Psoas muscle (tissue), 8 donors: ENCODE results near the gene TPST1. TPM values are rescaled to one million over a fixed set of nuclear protein-coding genes. Genes with fewer than 3 reads are reported as not detected.
"Not testable (repeated sequence)": the region's sequence is repeated elsewhere in the genome, so short reads cannot be mapped to it uniquely, and the experiment has no call there.

Source experiments
- ATAC-seq, 4 donors: fragments of 200-7000 bp; cut with Tn5 transposase; one replicate each; pipeline ENCODE4 v1.9.1; 2020; ENCODE audit warnings: moderate library complexity in 3 of 4, mild to moderate bottlenecking in 2 of 4
- DNase-seq, 2 donors: peaks; one replicate each; pipeline ENCODE4 v3.0.0-alpha.2; 2020
- H3K27ac ChIP-seq: fragments of 200-600 bp; one replicate; pipeline ENCODE4 v1.8.0; 2022
- H3K27me3 ChIP-seq, 3 donors: fragments of 200-600 bp in 1 of 3; one replicate each; pipeline versions ENCODE4 v1.6.1 to v1.8.0; 2013 to 2022; ENCODE audit warnings: low read length in 2 of 3, mild to moderate bottlenecking in 2 of 3, moderate library complexity in 1 of 3; ENCODE audit not compliant: insufficient read depth in 3 of 3
- H3K36me3 ChIP-seq, 2 donors: fragments of 200-600 bp in 1 of 2; one replicate each; pipeline versions ENCODE4 v1.6.1 to v1.8.0; 2013 to 2022; ENCODE audit warnings: low read depth in 1 of 2, mild to moderate bottlenecking in 1 of 2, moderate library complexity in 1 of 2; ENCODE audit not compliant: insufficient read depth in 1 of 2
- H3K4me1 ChIP-seq: fragments of 200-600 bp; one replicate; pipeline ENCODE4 v1.8.0; 2022
- H3K4me3 ChIP-seq: fragments of 200-600 bp; one replicate; pipeline ENCODE4 v1.8.0; 2022; ENCODE audit warnings: mild to moderate bottlenecking
- H3K9me3 ChIP-seq: fragments of 200-600 bp; one replicate; pipeline ENCODE4 v1.8.0; 2022
- WGBS, 3 donors: extraction: QIAGEN DNeasy Blood & Tissue Kit; methylation state at CpG; one replicate each; pipeline versions ENCODE4 v1.1.6 to v1.1.7; 2013; 5-methylcytosine and 5-hydroxymethylcytosine counted together
- intact Hi-C, 2 donors: fragments of 100-400 bp; cut with DNase I; formaldehyde crosslinking; loops; one replicate each; pipeline versions ENCODE4 v1.11.0 to v1.14.2; 2022
- polyA plus RNA-seq, 3 donors: library from polyadenylated mRNA; stranded (reverse); fragments of 200-250 nt; gene quantifications; one replicate each; pipeline ENCODE4 v1.2.3, GENCODE V29; 2013
- total RNA-seq, 4 donors: library from RNA; stranded (reverse); fragmentation: NEBNext Ultra II Directional in 2 of 4; extraction: Animal tissue kit (Norgen Biotek cat#: 25700) in 2 of 4; gene quantifications; one replicate each; pipeline versions ENCODE4 v1.2.1 to v1.2.4, GENCODE V29; 2021 to 2023
- TF ChIP-seq, protein P1 (sequence below): fragments of 200-600 bp; IDR thresholded peaks from one replicate; pipeline ENCODE4 v1.8.0; 2022; ENCODE audit warnings: antibody characterized with exemption
- donor health status: healthy with polysubstance abuse.
- donor health status: DM: no; HTN: no; CAD: no; lungs with moderate emphysema.
- donor health status: Bipolar disorder and iron deficiency.
- donor health status: healthy.
- donor health status: DM: yes; HTN: yes; CAD: no.
- donor health status: DM: no; HTN: no; CAD: no.
- donor health status: DM: no; HTN: no; CAD: no.
- donor health status: DM: yes; HTN: yes; CAD: no.

Gene TPST1
- total and polyA plus RNA-seq, 7 donors, result 1.8 to 4.5 (median 2.8) TPM

DNA sequence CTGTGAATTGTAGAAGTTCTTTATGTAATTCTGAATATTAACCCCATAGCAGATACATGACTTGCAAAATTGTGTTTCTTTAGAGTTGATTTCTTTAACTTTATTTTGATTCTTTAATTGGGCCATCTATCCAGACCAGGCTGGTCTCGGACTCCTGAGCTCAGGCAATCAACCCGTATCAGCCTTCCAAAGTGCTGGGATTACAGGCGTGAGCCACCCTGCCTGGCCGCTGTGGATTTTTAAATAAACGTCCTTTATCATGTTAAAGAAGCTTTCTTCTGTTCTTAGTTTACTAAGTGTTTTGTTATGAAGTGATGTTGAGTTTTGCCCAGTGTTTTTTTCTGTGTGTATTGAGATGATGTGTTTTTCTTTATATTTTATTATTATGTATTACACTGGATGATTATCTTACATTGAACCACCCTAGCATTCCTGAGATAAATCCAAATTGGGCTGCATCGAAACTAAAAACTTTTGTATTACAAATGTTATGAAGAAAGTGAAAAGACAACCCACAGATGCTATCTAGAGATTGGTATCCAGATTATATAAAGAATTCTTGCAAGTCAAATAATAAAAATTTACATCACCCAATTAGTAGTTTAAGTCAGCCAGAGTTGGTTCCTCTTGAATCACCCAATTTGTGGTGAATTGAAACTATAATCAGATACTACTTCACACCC lies 118.1 kb downstream of the TPST1 start:
- Histone ChIP-seq H3K27ac (no peak overlapping the region), H3K9me3 (no peaks in the 10 kb centered on the region), H3K4me3 (no peak overlapping the region), H3K36me3 (no peaks in the 10 kb centered on the region), H3K27me3 (no peaks in the 10 kb centered on the region), H3K4me1 (no peaks in the 10 kb centered on the region)
- DNase-seq, result no peak
- ATAC-seq, result no peak
- TF ChIP-seq, protein P1, sequence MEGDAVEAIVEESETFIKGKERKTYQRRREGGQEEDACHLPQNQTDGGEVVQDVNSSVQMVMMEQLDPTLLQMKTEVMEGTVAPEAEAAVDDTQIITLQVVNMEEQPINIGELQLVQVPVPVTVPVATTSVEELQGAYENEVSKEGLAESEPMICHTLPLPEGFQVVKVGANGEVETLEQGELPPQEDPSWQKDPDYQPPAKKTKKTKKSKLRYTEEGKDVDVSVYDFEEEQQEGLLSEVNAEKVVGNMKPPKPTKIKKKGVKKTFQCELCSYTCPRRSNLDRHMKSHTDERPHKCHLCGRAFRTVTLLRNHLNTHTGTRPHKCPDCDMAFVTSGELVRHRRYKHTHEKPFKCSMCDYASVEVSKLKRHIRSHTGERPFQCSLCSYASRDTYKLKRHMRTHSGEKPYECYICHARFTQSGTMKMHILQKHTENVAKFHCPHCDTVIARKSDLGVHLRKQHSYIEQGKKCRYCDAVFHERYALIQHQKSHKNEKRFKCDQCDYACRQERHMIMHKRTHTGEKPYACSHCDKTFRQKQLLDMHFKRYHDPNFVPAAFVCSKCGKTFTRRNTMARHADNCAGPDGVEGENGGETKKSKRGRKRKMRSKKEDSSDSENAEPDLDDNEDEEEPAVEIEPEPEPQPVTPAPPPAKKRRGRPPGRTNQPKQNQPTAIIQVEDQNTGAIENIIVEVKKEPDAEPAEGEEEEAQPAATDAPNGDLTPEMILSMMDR, result no peak
- intact Hi-C loops, result no loop called here
- 84 to 91% (median 86%) methylated on average over 6 of the region's 6 CpGs for WGBS, 3 donors

DNA sequence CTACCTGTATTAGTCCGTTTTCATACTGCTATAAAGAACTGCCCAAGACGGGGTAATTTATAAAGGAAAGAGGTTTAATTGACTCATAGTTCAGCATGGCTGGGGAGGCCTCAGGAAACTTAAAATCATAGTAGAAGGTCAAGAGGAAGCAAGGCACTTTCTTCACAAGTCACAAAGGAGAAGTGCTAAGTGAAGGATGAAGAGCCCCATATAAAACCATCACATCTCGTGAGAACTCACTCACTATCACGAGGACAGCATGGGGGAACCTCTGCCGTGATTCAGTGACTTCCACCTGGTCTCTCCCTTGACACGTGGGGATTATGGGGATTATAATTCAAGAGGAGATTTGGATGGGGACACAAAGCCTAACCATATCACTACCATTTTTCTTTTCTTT lies 119.9 kb downstream of the TPST1 start:
- H3K27me3 ChIP-seq, H3K36me3 ChIP-seq, ATAC-seq, intact Hi-C loops, H3K27ac ChIP-seq, H3K4me1 ChIP-seq, H3K9me3 ChIP-seq, H3K4me3 ChIP-seq, DNase-seq: not testable (repeated sequence)
- WGBS, 3 donors, result 82 to 85% (median 82%) methylated on average over 6 of the region's 6 CpGs

DNA sequence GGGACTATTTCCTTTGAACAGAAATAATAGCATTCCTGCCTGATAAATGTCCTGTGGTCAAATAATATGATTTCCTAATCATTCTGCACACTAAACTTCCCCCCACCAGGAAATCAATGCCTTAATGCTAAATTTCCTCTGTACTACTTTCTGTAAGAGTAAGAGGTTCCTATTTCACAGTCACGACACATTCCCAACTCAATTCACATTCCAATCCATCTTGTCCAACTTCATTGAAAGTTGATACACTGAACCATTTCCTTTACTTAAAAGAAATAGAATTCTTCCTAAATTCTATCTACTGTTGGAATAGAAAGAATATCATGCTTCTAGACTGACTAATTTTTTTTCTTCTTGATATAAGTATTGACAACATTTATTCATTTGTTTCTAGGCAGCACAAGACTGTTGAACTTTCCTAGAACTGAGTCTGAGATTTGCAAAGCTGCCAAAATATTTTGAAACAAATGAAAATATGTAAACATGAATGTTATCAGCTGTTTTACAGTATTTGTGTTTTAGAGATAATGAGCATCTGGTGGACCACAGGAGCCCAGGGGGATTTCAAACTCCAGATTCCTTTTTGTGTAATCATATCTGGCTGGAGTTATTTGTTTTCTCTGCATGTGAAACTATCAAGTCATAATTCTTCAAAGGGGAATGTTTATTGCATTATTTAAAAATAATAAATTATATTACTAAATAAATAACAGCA lies 121.5 kb downstream of the TPST1 start:
- DNase-seq (no peak), ATAC-seq (no peak)
- WGBS, 3 donors, result 35 to 42% (median 38%) methylated on average over 1 of the region's 1 CpG
- Histone ChIP-seq H3K4me3 (no peak overlapping the region), H3K9me3 (no peaks in the 10 kb centered on the region), H3K4me1 (no peaks in the 10 kb centered on the region), H3K27me3 (no peaks in the 10 kb centered on the region), H3K36me3 (no peaks in the 10 kb centered on the region), H3K27ac (no peak overlapping the region)
- intact Hi-C loops, result no loop called here
- TF ChIP-seq, protein P1, result no peak

DNA sequence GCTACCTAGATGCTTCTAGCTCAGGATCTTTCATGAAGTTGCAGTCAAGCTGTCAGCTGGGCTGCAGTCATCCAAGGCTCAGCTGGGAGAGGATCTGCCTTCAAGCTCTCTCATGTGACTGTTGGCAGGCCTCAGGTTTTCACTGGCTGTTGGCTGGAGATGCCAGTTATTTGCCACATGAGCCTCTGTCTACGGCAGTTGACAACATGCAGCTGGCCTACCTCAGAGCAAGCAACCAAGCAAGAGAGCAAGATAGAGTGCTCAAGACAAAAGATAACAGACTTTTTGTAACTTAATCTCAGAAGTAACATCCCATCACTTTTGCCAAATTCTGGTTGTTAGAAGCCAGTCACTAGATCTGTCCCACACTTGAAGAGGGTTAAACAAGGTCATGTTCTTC lies 125.8 kb downstream of the TPST1 start:
- TF ChIP-seq, protein P1, result no peak
- H3K4me1 ChIP-seq, result no peaks in the 10 kb centered on the region
- no peaks in the 10 kb centered on the region for H3K9me3 ChIP-seq
- H3K27me3 ChIP-seq, result no peaks in the 10 kb centered on the region
- 18 to 35% (median 24%) methylated on average over 1 of the region's 1 CpG for WGBS, 3 donors
- no peak overlapping the region for H3K27ac ChIP-seq
- no peaks in the 10 kb centered on the region for H3K36me3 ChIP-seq
- DNase-seq (peak; percentile 40 to 62), ATAC-seq (peak in 3 of 4 donors; percentile 86 to 96 (median 90))
- intact Hi-C loops, result no loop called here
- H3K4me3 ChIP-seq, result no peak overlapping the region

DNA sequence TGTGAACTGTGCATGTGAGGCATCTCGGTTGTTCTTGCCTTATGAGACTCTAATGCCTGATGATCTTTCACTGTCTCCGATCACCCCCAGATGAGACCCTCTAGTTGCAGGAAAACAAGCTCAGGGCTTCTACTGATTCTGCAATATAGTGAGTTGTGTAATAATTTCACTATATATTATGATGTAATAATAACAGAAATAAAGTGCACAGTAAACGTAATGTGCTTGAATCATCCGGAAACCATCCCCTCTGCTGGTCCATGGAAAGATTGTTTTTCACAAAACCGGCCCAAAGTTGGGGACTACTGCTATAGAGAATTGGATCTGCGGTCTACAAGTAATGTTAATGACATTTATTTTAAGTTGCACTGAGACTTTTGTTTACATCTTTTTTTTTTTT lies 126.7 kb downstream of the TPST1 start:
- no peak overlapping the region for H3K27ac ChIP-seq
- 92 to 96% (median 93%) methylated on average over 6 of the region's 6 CpGs for WGBS, 3 donors
- ATAC-seq, result no peak
- H3K4me3 ChIP-seq, result no peak overlapping the region
- H3K36me3 ChIP-seq, result no peaks in the 10 kb centered on the region
- DNase-seq, result no peak
- no peaks in the 10 kb centered on the region for H3K4me1 ChIP-seq
- H3K27me3 ChIP-seq, result no peaks in the 10 kb centered on the region
- intact Hi-C loops, result no loop called here
- TF ChIP-seq, protein P1, result no peak
- H3K9me3 ChIP-seq, result no peaks in the 10 kb centered on the region
